ENCODE data around the gene UQCR10.

- TF ChIP-seq POLR2A (IDR thresholded peaks at IDR 0.05; ENCODE audit: low read depth, low read length) (no peak), TAF1 (IDR thresholded peaks at IDR 0.05; ENCODE audit: borderline replicate concordance, low read depth, low read length) (no peak)
Observed at GRCh38 chr22:29735416-29735815, 31.8 kb upstream of the UQCR10 start.
